Measurements from ENCODE around the gene RSPH6A. TPM values are rescaled to one million over a fixed set of nuclear protein-coding genes. Genes with fewer than 3 reads are reported as not detected.

The RSPH6A gene
- total and polyA plus RNA-seq, 2 of the 4 experiments (the other 2 are of a cell fraction) = under 0.01 to 0.09 TPM

DNA sequence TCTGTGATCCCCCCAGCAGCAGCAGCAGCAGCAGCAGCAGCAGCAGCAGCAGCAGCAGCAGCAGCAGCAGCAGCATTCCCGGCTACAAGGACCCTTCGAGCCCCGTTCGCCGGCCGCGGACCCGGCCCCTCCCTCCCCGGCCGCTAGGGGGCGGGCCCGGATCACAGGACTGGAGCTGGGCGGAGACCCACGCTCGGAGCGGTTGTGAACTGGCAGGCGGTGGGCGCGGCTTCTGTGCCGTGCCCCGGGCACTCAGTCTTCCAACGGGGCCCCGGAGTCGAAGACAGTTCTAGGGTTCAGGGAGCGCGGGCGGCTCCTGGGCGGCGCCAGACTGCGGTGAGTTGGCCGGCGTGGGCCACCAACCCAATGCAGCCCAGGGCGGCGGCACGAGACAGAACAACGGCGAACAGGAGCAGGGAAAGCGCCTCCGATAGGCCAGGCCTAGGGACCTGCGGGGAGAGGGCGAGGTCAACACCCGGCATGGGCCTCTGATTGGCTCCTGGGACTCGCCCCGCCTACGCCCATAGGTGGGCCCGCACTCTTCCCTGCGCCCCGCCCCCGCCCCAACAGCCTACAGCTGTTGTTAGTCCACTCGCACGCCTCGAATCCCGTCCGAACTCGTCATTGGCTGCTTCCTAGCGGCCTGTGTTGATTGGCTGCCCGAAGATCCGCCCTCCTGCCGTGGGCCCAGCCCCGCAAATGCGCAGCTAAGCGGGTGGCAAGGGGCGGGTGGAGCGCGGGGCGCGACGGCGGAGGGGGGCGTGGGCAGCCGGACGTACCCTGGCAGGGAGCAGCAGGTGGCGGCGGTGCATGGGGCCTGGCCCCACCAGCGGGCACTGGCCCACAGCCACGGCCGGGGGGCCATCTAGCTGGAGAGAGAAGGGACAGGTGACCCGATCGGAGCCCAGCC lies 44.7 kb downstream of the RSPH6A start:
- Histone ChIP-seq H3K36me3 (ENCODE audit: control insufficient read depth, insufficient read depth, low read length) (peaks cover 12% of the 10 kb centered on the region; the same call in 1 of the 2 replicates), H2BK120ac (ENCODE audit: low read depth, low read length) (peak overlapping the region; percentile 4; the same call in 1 of the 2 replicates), H3K18ac (ENCODE audit: low read depth, low read length) (no peak overlapping the region), H3K4me3 (ENCODE audit: insufficient read depth, low read depth, low read length) (peak overlapping the region; percentile 34), H3K23ac (ENCODE audit: low read depth, low read length) (peak overlapping the region; percentile 21; the same call in 1 of the 2 replicates), H2AK5ac (ENCODE audit: low read depth, low read length) (peak overlapping the region; percentile 86), H2BK5ac (ENCODE audit: low read depth, low read length, poor library complexity, severe bottlenecking) (peak overlapping the region; percentile 64), H2BK20ac (ENCODE audit: low read depth, low read length) (no peak overlapping the region), H3K56ac (ENCODE audit: extremely low read depth, insufficient read depth, low read length) (peak overlapping the region; percentile 48; the same call in 1 of the 2 replicates), H4K91ac (ENCODE audit: insufficient read depth, low read depth, low read length) (peak overlapping the region; percentile 67; the same call in 1 of the 2 replicates), H3K14ac (replicated peaks; ENCODE audit: low read depth, low read length) (peak overlapping the region; percentile 38; the same call in 1 of the 2 replicates), H3K9me1 (ENCODE audit: insufficient read depth, low read length) (no peaks in the 10 kb centered on the region; the same call in 1 of the 2 replicates), H2BK15ac (ENCODE audit: low read depth, low read length) (no peak overlapping the region), H3K4ac (ENCODE audit: low read depth, low read length) (peak overlapping the region; percentile 74), H3K9me3 (ENCODE audit: control insufficient read depth, insufficient read depth, low read length) (no peaks in the 10 kb centered on the region), H3K4me2 (ENCODE audit: low read depth, low read length) (peak overlapping the region; percentile 83), H3K27me3 (ENCODE audit: control insufficient read depth, insufficient read depth, low read length) (no peaks in the 10 kb centered on the region), H3K79me1 (ENCODE audit: low read depth in 1 of 2, low read length in 2 of 2) (peaks cover 4 to 17% of the 10 kb centered on the region in 2 experiments; a peak in 1 of 4 replicates), H3K4me1 (ENCODE audit: control insufficient read depth, insufficient read depth, low read length) (peaks cover 13% of the 10 kb centered on the region), H2AFZ (replicated peaks; ENCODE audit: low read length, poor library complexity) (peak overlapping the region; percentile 94), H4K5ac (ENCODE audit: low read depth, low read length) (peak overlapping the region; percentile 19; the same call in 1 of the 2 replicates), H4K8ac (ENCODE audit: low read depth in 2 of 2, low read length in 2 of 2) (peak overlapping the region in 1 of 2 experiments; percentile 49; a peak in 1 of 4 replicates), H4K20me1 (ENCODE audit: insufficient read depth, low read length) (peaks cover 12% of the 10 kb centered on the region), H3K9ac (ENCODE audit: low read depth, low read length) (peak overlapping the region; percentile 75), H2AK9ac (replicated peaks; ENCODE audit: low read depth, low read length, poor library complexity) (peak overlapping the region; percentile 93), H3K27ac (ENCODE audit: insufficient read depth, low read length) (peak overlapping the region; percentile 89)
- ChIA-PET CTCF (interaction anchor here (0.5 to 3.0 kb wide), 10 partner anchors 12 to 1625 kb away, joined by 3 to 24 read pairs (median 4); partner anchors contain the start of genes DMPK and QPCTL), POLR2A (ENCODE audit: unreplicated experiment) (interaction anchor here (0.6 to 0.9 kb wide), 6 partner anchors 12 to 186 kb away, joined by 3 to 17 read pairs (median 8); partner anchors contain the start of genes DMPK, DMWD and OPA3)
- dilution Hi-C loops (cut with HindIII; ENCODE audit: low sequenced_read_pairs, unreplicated experiment) = no loop called here
- in situ Hi-C loops (cut with MboI; ENCODE audit: low sequenced_read_pairs) = no loop called here
- intact Hi-C loops (cut with micrococcal nuclease) = loop anchor here (1.0 kb wide), 2 partner anchors 29 to 53 kb away; no protein-coding TSS in a partner anchor
- no TSS peak for BruUV-seq (replicated peaks)
- peak; percentile 63 for ATAC-seq (ENCODE audit: low read depth)
- 0% methylated on average over 68 of the region's 79 CpGs; no CpG with 5 or more reads in 1 of the 2 experiments for WGBS, 2 experiments (ENCODE audit: extremely low coverage in 2 of 2, insufficient read length in 1 of 2)
- DNase-seq = peak; percentile 97
- TF ChIP-seq MXI1 (IDR thresholded peaks at IDR 0.05; ENCODE audit: borderline replicate concordance, low read depth, low read length) (no peak; the same call in 1 of the 2 replicates), POLR2A (IDR thresholded peaks at IDR 0.05; ENCODE audit: low read depth, low read length) (no peak), FOS (IDR thresholded peaks at IDR 0.05; ENCODE audit: low read depth, low read length) (no peak), SMC3 (IDR thresholded peaks at IDR 0.05; ENCODE audit: low read depth, low read length) (peak; percentile 45), MAZ (IDR thresholded peaks at IDR 0.05; ENCODE audit: borderline replicate concordance, low read depth, low read length) (peak; percentile 73; the same call in 1 of the 2 replicates), CHD1 (IDR thresholded peaks at IDR 0.05; ENCODE audit: low read depth, low read length) (no peak), NFE2L2 (IDR thresholded peaks at IDR 0.05; ENCODE audit: low read depth, low read length) (no peak), CEBPB (IDR thresholded peaks at IDR 0.05; ENCODE audit: low read depth, low read length) (no peak), RCOR1 (IDR thresholded peaks at IDR 0.05; ENCODE audit: insufficient replicate concordance, low read length) (no peak), RFX5 (IDR thresholded peaks at IDR 0.05; ENCODE audit: low read depth, low read length) (no peak), BHLHE40 (IDR thresholded peaks at IDR 0.05; ENCODE audit: low read depth, low read length) (peak; percentile 86), RAD21 (IDR thresholded peaks at IDR 0.05; ENCODE audit: low read length) (peak; percentile 67), MAFK (IDR thresholded peaks at IDR 0.05; ENCODE audit: low read depth, low read length) (no peak)
- TF ChIP-seq, protein P1, sequence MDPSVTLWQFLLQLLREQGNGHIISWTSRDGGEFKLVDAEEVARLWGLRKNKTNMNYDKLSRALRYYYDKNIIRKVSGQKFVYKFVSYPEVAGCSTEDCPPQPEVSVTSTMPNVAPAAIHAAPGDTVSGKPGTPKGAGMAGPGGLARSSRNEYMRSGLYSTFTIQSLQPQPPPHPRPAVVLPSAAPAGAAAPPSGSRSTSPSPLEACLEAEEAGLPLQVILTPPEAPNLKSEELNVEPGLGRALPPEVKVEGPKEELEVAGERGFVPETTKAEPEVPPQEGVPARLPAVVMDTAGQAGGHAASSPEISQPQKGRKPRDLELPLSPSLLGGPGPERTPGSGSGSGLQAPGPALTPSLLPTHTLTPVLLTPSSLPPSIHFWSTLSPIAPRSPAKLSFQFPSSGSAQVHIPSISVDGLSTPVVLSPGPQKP (IDR thresholded peaks at IDR 0.05; ENCODE audit: borderline replicate concordance, low read depth, low read length) = no peak
- TF ChIP-seq, protein P2, sequence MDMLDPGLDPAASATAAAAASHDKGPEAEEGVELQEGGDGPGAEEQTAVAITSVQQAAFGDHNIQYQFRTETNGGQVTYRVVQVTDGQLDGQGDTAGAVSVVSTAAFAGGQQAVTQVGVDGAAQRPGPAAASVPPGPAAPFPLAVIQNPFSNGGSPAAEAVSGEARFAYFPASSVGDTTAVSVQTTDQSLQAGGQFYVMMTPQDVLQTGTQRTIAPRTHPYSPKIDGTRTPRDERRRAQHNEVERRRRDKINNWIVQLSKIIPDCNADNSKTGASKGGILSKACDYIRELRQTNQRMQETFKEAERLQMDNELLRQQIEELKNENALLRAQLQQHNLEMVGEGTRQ (IDR thresholded peaks at IDR 0.05; ENCODE audit: low read depth, low read length) = no peak

Measured in IMR-90 (cell line).